D721Med (cell line): ENCODE results near the gene PTPRM.

ENCODE experiments used
- DNase-seq: peaks from one replicate; pipeline ENCODE4 v3.0.0; 2011; ENCODE audit warnings: low spot score; ENCODE audit not compliant: insufficient read length
- FAIRE-seq: peaks from 2 replicates; lab custom pipeline; 2011; peaks lifted over from hg19 to GRCh38; lab: Jason Lieb, UNC
- CTCF ChIP-seq: IDR thresholded peaks from 2 replicates; pipeline ENCODE4 v1.5.1; 2012; ENCODE audit warnings: mild to moderate bottlenecking, control low read depth; ENCODE audit not compliant: insufficient read depth; ENCODE audit errors: missing control alignments

PTPRM gene

GRCh38 chr18:8133032-8133431 lies 565.9 kb downstream of the PTPRM start:
- no peak for TF ChIP-seq CTCF
- DNase-seq: no peak
- FAIRE-seq: no peak

GRCh38 chr18:8133888-8134287 lies 566.8 kb downstream of the PTPRM start:
- no peak for TF ChIP-seq CTCF
- DNase-seq (no peak), FAIRE-seq (no peak)

- FAIRE-seq: no peak
- TF ChIP-seq CTCF: no peak
- no peak for DNase-seq
Measured at GRCh38 chr18:8139127-8139527, 572.0 kb downstream of the PTPRM start.

- no peak for TF ChIP-seq CTCF
- DNase-seq: no peak
- FAIRE-seq: no peak
Measured at GRCh38 chr18:8139891-8140406, 572.8 kb downstream of the PTPRM start.

- TF ChIP-seq CTCF: no peak
- FAIRE-seq (no peak), DNase-seq (no peak)
Measured at GRCh38 chr18:8140841-8141501, 573.9 kb downstream of the PTPRM start.

GRCh38 chr18:8142131-8142711 lies 575.1 kb downstream of the PTPRM start:
- FAIRE-seq (no peak), DNase-seq (no peak)
- TF ChIP-seq CTCF: no peak

- TF ChIP-seq CTCF: no peak
- FAIRE-seq (no peak), DNase-seq (no peak)
Measured at GRCh38 chr18:8142932-8143331, 575.8 kb downstream of the PTPRM start.
